Right lobe of liver (tissue), 4 donors: ENCODE measurements around the gene KRTAP4-7.
"Not testable (repeated sequence)": the region's sequence is repeated elsewhere in the genome, so short reads cannot be mapped to it uniquely, and the experiment has no call there.

ENCODE experiments used
- CTCF ChIP-seq, 4 donors: fragments of 200-600 bp in 3 of 4; fragments of 450-650 bp in 1 of 4; IDR thresholded peaks; one replicate each; pipeline versions ENCODE4 v1.5.1 to v1.8.0; 2016 to 2022; ENCODE audit warnings: antibody characterized with exemption in 4 of 4, mild to moderate bottlenecking in 2 of 4
- POLR2A ChIP-seq: fragments of 450-650 bp; IDR thresholded peaks from one replicate; pipeline ENCODE4 v1.6.1; 2017; ENCODE audit warnings: antibody characterized with exemption, mild to moderate bottlenecking
- donor health status: DM: no; HTN: no; CAD: no.
- donor health status: DM: no; HTN: no; CAD: no.
- donor health status: DM: no; HTN: yes; CAD: no.

GRCh38 chr17:41054556-41054955 lies 29.4 kb upstream of the KRTAP4-7 start:
- TF ChIP-seq POLR2A; CTCF (IDR thresholded peaks at IDR 0.05): not testable (repeated sequence)
